CD4-positive, alpha-beta T cell treated with Interleukin-4 for 1 hour (primary cell): ENCODE results near the gene S1PR3.

ENCODE experiments used
- DNase-seq, 2 donors: peaks; one replicate each; pipeline ENCODE4 v3.0.0-alpha.2; 2020 to 2022

Gene S1PR3

GRCh38 chr9:89039664-89040063 lies 48.4 kb downstream of the S1PR3 start:
- DNase-seq: no peak

- no peak for DNase-seq
These were observed 51.7 kb downstream of the S1PR3 start for GRCh38 chr9:89042984-89043383.

GRCh38 chr9:89044104-89044503 lies 52.8 kb downstream of the S1PR3 start:
- DNase-seq: no peak

- DNase-seq: no peak
These were observed 53.6 kb downstream of the S1PR3 start for GRCh38 chr9:89044881-89045280.

- DNase-seq: no peak
These were observed 55.6 kb downstream of the S1PR3 start for GRCh38 chr9:89046832-89047231.

GRCh38 chr9:89047667-89048066 lies 56.4 kb downstream of the S1PR3 start:
- DNase-seq: no peak

GRCh38 chr9:89048616-89049015 lies 57.3 kb downstream of the S1PR3 start:
- no peak for DNase-seq

GRCh38 chr9:89049646-89050045 lies 58.4 kb downstream of the S1PR3 start:
- no peak for DNase-seq

GRCh38 chr9:89051421-89052025 lies 60.3 kb downstream of the S1PR3 start:
- DNase-seq: no peak

- DNase-seq: no peak
These were observed 61.3 kb downstream of the S1PR3 start for GRCh38 chr9:89052470-89053097.

GRCh38 chr9:89053301-89053700 lies 62.0 kb downstream of the S1PR3 start:
- DNase-seq: no peak
